ENCODE measurements around the gene TRIP10.

- TF ChIP-seq, protein P1, sequence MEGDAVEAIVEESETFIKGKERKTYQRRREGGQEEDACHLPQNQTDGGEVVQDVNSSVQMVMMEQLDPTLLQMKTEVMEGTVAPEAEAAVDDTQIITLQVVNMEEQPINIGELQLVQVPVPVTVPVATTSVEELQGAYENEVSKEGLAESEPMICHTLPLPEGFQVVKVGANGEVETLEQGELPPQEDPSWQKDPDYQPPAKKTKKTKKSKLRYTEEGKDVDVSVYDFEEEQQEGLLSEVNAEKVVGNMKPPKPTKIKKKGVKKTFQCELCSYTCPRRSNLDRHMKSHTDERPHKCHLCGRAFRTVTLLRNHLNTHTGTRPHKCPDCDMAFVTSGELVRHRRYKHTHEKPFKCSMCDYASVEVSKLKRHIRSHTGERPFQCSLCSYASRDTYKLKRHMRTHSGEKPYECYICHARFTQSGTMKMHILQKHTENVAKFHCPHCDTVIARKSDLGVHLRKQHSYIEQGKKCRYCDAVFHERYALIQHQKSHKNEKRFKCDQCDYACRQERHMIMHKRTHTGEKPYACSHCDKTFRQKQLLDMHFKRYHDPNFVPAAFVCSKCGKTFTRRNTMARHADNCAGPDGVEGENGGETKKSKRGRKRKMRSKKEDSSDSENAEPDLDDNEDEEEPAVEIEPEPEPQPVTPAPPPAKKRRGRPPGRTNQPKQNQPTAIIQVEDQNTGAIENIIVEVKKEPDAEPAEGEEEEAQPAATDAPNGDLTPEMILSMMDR (IDR thresholded peaks at IDR 0.05 in 8 of 11, conservative IDR thresholded peaks at IDR 0.05 in 3 of 11): no peak
- TF ChIP-seq POLR2A (IDR thresholded peaks at IDR 0.05): no peak
Measured at GRCh38 chr19:6751189-6751588, 11.7 kb downstream of the TRIP10 start.

Data from spleen (tissue), 7 donors.